ENCODE measurements around the gene NOD2.

GRCh38 chr16:50739031-50739430 is 45.6 kb downstream of the NOD2 start:
- TF ChIP-seq CTCF (IDR thresholded peaks at IDR 0.05): no peak
- no peak for TF ChIP-seq ZFX (IDR thresholded peaks at IDR 0.05; ENCODE audit: borderline replicate concordance)
